CD1c-positive myeloid dendritic cell (primary cell): ENCODE measurements around the gene DNA2.

Source experiments
- DNase-seq: peaks from one replicate; pipeline ENCODE4 v3.0.0-alpha.2; 2016; ENCODE audit errors: extremely low spot score

Gene DNA2

GRCh38 chr10:68364101-68364886 lies 107.5 kb downstream of the DNA2 start:
- DNase-seq: no peak
